Fibroblast of mammary gland (primary cell): Measurements from ENCODE around the gene PFKM.

Experiments used
- DNase-seq: peaks from one replicate; pipeline ENCODE4 v3.0.0-alpha.2; 2010; ENCODE audit warnings: low read depth
- H3K4me3 ChIP-seq: 2 replicates; pipeline ENCODE4 v1.5.1; 2011; ENCODE audit warnings: low read depth, mild to moderate bottlenecking, low read length, moderate library complexity; ENCODE audit not compliant: control insufficient read depth
- TF ChIP-seq, protein P1 (sequence below): conservative IDR thresholded peaks from 2 replicates; pipeline ENCODE4 v1.5.1; 2011; ENCODE audit warnings: low read depth, low read length, inconsistent platforms; ENCODE audit not compliant: control insufficient read depth, insufficient read depth

Gene PFKM

DNA sequence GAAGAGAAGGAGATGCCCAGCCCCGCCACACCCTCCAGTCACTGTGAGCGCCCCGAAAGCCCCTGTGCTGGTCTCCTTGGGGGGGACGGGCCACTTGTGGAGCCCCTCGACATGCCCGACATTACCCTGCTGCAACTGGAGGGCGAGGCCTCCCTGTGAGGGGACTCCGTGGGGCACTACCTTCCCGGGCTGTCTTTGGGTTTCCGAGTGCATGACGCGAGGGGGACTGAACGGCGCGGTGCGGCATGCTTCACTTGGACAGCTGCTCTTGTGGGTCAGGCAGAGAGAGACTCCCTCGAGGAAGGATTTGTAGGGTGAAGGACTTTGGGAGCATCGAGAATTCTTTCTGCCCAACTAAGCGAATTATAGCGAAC is 65.4 kb downstream of the PFKM start:
- no peak overlapping the region for H3K4me3 ChIP-seq
- DNase-seq = no peak
- TF ChIP-seq, protein P1, sequence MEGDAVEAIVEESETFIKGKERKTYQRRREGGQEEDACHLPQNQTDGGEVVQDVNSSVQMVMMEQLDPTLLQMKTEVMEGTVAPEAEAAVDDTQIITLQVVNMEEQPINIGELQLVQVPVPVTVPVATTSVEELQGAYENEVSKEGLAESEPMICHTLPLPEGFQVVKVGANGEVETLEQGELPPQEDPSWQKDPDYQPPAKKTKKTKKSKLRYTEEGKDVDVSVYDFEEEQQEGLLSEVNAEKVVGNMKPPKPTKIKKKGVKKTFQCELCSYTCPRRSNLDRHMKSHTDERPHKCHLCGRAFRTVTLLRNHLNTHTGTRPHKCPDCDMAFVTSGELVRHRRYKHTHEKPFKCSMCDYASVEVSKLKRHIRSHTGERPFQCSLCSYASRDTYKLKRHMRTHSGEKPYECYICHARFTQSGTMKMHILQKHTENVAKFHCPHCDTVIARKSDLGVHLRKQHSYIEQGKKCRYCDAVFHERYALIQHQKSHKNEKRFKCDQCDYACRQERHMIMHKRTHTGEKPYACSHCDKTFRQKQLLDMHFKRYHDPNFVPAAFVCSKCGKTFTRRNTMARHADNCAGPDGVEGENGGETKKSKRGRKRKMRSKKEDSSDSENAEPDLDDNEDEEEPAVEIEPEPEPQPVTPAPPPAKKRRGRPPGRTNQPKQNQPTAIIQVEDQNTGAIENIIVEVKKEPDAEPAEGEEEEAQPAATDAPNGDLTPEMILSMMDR = no peak

DNA sequence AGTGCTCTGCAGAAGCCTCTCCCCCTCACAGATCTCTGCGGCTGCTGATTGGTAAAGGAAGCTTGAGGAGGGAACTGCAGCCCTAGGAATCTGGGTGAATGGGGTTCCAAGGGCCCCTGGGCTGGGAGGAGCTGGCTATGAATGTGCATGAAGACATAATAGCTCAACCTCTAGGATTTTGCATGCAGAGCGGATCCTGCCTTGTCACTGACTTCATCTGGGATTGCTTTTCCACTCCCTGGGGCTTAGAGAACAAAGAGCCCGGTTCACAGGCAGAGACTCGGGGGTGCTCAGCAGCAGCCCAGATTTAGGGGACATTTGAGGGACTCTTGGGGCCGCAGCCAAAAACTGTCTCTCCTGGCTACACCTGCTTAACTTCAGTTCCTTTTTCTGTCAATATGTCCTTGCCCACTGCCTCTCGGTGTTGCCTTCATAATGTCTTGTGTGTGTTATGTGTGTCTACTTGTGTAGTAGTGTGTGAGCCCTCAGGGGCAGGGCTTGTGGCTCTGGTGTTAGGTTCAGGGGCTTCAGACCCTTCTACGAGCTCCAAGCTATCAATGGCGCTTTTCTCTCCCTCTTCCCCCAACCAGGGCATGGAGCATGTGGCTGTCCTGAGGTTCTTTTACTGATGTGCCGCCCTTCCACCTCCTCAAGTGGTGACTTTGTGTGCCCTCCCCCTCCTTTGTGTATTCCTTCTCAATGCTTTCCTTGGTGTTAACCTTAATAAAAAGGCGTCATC is 66.2 kb downstream of the PFKM start:
- no peak for DNase-seq
- no peak overlapping the region for H3K4me3 ChIP-seq
- TF ChIP-seq, protein P1 = no peak

DNA sequence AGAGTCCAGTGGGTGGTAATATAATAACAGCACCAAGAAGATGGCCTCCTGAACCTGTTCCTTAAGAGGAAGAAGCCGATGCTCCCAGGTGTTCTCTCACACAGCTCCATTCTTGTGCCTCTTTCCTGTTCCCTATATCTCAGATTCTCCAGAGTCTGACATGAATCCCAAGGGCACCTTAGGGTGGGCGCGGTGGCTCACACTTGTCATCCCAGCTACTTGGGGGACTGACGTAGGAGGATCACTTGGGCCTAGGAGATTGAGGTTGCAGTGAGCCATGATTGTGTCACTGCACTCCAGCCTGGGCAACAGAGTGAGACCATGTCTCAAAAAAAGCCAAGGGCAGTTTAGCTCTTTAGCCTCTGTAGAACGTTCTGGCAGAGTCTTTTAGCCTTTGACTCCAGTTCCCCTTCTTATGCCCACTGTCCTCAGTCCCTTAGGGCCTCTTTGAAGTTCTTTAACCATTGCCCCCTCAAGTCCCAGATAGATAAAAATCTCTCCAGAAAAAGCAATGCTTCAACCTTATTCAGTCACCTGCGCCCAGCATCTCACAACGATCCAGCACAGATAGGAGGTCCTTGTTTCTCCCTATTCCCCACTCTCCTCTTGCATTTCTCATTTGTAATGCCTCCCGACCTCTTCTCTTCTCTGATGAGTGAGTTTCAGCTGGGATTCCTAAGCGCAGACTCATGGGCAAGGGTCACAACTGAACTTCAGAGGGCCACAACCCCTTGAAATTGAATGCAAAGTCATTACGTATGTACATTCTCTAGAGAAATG is 68.9 kb downstream of the PFKM start:
- no peak for DNase-seq
- TF ChIP-seq, protein P1 = no peak
- H3K4me3 ChIP-seq = no peak overlapping the region

DNA sequence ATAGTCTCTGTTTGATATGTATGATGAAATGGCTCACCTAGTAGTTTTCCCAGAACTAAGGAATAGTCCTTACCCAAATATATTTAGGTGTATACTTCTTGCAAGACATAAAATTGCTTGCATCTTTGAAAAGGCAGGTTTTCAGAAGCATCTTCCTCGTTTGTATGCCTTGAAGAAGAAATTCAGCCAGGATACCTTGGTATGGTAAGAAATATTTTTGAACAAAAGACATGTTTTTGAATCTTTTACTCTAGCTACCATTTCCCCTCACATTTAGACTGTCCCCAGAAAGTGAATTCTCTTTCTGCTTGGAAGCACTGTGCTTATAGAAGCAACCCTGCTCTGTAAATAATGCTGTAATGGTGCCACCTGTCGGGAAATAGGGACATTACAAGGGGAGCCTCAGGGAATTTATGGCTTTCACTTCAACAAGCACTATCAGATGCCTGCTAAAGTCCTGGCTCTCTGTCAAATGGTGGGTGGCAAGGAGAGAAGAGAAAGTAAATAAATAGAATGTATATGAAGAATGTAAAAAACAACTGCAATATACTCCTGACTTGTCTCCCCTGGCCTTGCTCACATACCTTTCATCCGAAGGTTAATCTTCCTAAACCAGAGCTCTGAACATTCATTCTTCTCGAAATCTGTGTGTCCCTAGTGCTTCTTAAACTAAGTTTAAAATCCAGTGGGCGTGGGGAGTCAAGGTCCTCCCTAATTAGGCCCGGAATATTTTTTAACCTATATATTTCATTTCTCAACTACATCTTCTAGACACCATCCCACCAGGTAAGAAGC is 70.4 kb downstream of the PFKM start:
- TF ChIP-seq, protein P1 = peak; percentile 84
- DNase-seq = peak; percentile 72
- H3K4me3 ChIP-seq = no peak overlapping the region

DNA sequence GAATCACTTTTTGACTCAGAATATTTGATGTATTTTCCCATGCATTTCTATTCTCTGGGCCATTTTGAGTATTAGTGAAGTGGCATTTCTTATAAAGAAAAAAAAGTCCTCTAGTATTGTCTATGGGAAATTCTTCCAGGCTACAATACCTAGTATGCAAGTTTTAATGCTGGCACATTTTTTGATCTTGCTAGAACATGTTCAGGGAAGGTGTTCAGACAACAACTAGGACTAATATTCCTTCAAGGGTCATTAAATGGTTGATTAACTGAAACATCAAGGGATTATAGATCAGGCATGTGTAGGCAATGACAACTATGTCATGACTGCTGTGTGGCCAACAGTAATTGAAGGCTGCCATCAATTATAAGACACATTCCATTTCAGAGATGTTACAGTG is 71.9 kb downstream of the PFKM start:
- TF ChIP-seq, protein P1 = no peak
- DNase-seq = no peak
- no peak overlapping the region for H3K4me3 ChIP-seq

DNA sequence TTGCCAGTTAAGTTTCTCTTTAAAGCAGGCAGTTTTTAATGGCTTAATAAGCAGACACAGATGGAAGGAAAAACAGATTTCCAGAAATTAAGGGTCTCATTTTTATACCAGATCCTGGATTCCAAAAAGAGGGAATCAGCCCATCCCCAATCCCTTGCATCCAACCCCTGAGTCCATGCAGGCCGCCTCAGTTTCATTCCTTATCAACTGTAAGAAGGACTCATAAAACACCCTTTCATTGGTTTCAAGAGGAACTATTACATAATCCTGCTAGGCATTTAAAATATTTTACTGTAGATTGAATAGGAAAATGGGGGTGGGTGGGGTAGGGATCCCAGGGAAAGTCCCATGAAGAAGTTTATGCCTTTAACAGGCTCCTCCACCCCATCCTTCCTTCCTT is 73.7 kb downstream of the PFKM start:
- TF ChIP-seq, protein P1 = no peak
- DNase-seq = no peak
- H3K4me3 ChIP-seq = no peak overlapping the region
